Non-pigmented ciliary epithelial cell (primary cell): ENCODE results near the gene ATP6V0B.
A peak's percentile ranks its signal among the peaks of the same experiment; 100 is the strongest.

Experiments
- DNase-seq: peaks from one replicate; pipeline ENCODE4 v3.0.0-alpha.2; 2010; ENCODE audit warnings: low read depth

Gene ATP6V0B

GRCh38 chr1:43974443-43975248 lies at the start of gene ATP6V0B:
ATP6V0B (plus strand) TSS chr1:43974960; CDS start chr1:43975041, 81 bp downstream.
- DNase-seq: peak; percentile 63

DNA sequence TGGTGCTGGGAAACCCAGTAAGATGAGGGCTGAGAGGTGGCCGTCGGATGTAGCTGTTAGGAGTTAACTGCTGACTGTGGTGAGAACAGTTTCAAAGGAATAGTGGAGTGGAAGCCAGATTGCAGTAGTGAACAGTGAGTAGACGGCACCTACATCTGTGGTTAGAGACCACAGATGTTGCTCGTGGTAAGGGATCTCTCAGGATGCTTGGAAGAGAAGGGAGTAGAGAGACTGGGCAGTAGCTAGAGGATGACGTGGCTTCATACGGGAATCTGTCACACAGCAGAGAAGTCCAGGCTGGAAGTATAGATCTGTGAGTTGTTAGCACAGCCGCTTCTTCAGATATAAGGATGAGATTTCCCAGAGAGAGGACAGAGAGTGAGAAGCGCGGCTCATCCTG lies 48.9 kb upstream of the ATP6V0B start:
- DNase-seq: no peak

DNA sequence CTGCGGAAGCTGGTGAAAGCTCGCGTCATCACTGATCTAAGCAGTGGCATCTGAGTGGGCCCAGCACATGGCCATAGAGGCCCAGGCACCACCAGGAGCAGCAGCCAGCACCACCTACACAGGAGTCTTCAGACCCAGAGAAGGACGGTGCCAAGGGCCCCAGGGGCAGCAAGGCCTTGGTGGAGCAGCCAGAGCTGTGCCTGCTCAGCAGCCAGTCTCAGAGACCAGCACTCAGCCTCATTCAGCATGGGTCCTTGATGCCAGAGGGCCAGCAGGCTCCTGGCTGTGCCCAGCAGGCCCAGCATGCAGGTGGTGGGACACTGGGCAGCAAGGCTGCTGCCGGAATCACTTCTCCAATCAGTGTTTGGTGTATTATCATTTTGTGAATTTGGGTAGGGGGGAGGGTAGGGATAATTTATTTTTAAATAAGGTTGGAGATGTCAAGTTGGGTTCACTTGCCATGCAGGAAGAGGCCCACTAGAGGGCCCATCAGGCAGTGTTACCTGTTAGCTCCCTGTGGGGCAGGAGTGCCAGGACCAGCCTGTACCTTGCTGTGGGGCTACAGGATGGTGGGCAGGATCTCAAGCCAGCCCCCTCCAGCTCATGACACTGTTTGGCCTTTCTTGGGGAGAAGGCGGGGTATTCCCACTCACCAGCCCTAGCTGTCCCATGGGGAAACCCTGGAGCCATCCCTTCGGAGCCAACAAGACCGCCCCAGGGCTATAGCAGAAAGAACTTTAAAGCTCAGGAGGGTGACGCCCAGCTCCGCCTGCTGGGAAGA lies 44.4 kb upstream of the ATP6V0B start:
- DNase-seq: no peak

- no peak for DNase-seq
Measured at GRCh38 chr1:43930949-43931275, 43.8 kb upstream of the ATP6V0B start.

- no peak for DNase-seq
Measured at GRCh38 chr1:43931711-43932660, 42.8 kb upstream of the ATP6V0B start.

GRCh38 chr1:43932786-43933385 lies 41.9 kb upstream of the ATP6V0B start:
- no peak for DNase-seq

DNA sequence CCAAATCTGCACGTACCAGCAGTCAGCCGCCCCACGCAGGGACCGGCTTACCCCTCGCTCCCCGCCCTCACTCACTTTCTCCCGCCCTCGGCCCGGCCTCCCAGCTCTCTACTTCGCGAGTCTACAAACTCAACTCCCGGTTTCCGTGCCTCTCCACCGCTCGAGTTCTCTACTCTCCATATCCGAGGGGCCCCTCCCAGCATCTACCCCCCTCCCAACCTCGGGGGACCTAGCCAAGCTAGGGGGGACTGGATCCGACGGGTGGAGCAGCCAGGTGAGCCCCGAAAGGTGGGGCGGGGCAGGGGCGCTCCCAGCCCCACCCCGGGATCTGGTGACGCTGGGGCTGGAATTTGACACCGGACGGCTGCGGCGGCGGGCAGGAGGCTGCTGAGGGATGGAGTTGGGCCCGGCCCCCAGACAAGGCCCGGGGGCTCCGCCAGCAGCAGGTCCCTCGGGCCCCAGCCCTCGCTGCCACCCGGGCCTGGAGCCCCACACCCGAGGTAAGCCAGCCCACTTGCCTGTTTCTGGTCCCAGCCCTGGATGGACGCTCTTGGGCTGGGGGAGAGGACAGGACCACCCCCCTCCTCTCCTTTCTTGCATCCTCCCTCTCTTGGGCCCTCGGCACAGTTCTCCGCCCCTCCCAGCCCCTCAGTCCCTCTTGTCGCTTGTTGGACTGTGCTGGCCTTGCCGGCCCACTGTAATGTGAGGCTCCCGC lies 41.2 kb upstream of the ATP6V0B start, which contains the start of gene ARTN:
Gene ARTN, plus strand, starts transcription at position 416 of the 715 bp plus-strand sequence. CDS start 1,856 bp downstream, outside the sequence.
- no peak for DNase-seq

DNA sequence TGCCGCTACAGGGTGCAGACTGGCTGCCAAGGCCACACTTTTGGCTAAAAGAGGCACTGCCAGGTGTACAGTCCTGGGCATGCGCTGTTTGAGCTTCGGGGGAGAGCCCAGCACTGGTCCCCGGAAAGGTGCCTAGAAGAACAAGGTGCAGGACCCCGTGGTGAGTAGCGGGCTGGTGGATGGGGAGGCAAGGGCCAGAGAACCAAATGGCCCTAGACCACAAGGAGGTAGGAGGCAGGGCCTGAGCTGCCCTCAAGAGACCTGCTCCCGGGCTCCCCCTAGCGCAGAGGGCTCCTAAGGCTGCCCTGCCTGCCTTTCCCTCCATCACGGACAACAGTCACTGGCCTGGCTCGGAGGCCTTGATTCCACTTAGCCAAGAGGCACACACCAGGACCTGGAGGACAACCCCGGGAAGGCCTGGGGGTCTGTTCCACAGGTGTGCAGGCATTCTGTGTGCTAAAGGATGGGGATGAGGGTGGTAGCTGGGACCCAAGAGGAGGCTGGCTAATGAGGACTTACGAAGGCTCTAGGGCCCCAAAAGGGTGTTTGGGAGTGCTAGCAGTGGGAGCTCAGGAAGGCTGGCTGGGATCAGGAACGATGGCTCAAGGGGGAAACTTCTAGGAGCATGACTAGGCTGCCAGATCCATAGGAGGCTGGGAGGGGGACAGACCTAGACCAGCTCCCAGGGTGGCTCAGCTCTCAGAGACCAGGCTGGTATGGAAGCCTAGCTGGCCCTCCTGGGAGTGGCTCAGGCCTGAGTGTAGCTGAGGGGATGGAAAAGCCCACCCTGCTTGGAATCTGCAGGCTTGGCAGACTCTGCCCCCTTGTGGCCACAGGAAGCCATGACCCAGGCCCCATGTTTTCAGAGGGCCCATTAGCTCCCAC lies 40.4 kb upstream of the ATP6V0B start:
- DNase-seq: no peak

DNA sequence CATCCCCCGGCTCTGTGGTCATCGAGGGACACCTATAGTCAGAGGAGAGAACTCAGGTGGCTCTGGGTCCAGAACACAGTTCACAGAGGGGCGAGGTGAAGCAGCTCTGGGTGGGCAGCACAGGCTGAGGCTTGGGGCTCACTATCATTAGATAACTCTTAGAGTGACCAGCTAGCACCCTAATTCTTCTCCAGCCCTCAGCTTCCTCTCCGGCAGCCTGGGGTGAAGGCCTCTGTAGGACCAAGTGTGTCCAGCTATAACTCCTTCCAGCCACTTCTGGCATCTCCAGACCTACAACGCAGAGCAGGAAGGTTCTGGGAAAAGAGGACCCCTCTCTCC lies 39.8 kb upstream of the ATP6V0B start:
- DNase-seq: no peak

- no peak for DNase-seq
Measured at GRCh38 chr1:43935711-43936427, 38.9 kb upstream of the ATP6V0B start.

- no peak for DNase-seq
Measured at GRCh38 chr1:43936431-43937151, 38.2 kb upstream of the ATP6V0B start.

GRCh38 chr1:43937179-43937865 lies 37.4 kb upstream of the ATP6V0B start:
- DNase-seq: no peak

DNA sequence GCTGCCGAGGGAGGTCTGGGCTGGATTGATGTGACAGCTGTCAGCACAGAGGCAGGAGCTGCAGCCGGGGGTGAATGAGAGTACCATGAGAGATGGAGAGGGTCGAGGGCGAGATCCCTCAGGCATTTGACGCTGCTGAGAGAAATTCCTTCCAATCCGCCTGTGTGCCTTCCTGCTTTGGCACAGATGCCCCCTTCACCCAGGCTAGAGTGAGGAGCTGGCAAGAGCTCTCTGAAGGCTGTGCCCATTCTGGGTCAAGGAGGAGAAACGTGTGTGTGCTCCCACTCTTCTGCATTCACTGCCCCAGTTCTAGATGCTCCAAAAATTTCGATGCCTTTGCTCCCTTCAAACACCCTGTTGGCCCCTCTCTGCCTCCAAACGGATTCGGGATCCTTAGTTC lies 36.4 kb upstream of the ATP6V0B start:
- DNase-seq: no peak

DNA sequence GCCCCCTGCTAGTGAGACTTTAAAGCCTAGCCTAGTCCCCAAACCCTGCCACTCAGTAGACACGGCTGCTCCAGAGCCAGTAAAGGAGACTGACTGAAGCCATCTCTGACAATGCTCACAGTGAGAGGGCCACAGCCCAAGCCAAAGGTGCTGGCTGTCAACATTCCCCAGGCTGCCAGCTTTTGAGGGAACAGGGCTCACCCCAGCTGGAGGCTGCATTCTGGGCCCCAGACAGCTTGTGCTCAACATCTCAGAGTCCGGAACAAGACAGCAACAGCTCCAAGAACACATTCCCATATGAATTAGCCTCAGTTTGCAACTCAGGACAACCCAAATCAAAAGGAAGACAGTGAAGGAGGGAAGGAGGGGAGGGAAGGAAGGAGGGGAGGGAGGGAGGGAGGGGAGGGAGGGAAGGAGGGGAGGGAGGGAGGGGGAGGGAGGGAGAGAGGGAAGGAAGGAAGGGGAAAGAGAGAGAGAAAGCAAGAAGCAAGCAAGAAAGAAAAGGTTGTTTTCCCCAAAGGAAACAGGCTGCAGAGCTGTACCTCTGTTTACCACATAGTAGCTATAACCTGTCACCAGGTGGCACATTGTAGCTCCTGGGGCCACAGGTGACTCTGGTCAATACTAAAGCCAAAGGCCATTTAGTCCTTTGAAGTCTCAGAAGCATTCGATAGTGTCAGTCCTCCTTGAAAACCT lies 35.7 kb upstream of the ATP6V0B start:
- DNase-seq: no peak

GRCh38 chr1:43942411-43942810 lies 32.3 kb upstream of the ATP6V0B start:
- no peak for DNase-seq

DNA sequence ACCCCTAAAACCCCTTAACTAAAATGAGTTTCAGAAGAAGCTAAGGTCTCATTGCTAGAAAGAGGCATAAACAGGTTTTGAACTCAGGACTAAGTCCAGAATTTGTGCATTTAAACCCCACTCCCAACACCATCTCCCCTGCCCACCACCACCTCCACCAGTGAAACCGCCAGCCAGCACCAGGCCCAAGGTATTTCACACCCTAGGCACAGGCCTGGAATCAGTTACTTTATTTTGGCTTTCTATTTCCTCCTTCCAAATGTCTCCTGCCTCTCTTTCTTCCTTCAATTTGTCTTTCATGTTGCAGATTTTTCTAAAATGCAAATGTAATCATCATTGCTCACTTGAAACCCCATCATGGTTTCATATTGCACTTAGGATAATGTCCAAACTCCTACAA lies 29.9 kb upstream of the ATP6V0B start:
- no peak for DNase-seq

DNA sequence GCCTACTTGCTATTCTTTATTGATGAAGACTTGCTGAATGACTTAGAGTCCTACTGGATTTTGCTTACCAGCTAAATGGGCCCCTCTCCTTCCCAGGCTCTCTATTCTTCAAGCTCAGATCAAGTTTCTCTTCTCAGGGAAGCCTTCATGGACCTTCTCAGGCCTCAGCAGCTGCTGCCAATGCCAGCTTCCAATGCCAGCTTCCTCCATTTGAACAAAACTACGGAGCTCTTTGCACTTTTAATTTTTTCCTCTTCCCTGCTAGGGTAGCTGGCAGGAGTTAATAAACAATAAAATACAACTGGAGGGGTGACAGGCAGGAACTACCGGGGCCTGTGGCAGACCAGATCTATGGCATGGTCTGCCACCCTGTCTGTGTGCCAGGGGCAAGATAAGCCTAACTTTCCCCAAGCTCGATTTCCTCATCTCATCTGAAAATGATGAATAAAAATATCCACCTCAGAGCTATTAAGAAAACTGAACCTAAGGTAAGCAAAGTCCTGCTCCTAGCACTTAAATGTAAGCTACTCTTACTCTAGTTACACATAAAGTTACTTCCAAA lies 29.0 kb upstream of the ATP6V0B start:
- DNase-seq: no peak
